T-cell (primary cell): ENCODE measurements around the gene CDC20B. TPM values are rescaled to one million over a fixed set of nuclear protein-coding genes. Genes with fewer than 3 reads are reported as not detected.

Source experiments
- ATAC-seq, 4 experiments: fragments of 200-7000 bp in 3 of 4; fragments of 150-1000 bp in 1 of 4; cut with Tn5 transposase; replicated peaks in 1 of 4; 1 replicate in 3 of 4; 2 replicates in 1 of 4; pipeline ENCODE4 v1.10.0; 2021; ENCODE audit warnings: moderate library complexity in 3 of 4, mild to moderate bottlenecking in 2 of 4, moderate number of reproducible peaks in 1 of 4
- CTCF ChIA-PET, 2 donors: fragments of 300-600 bp; sonication (Branson Sonifier 250); formaldehyde crosslinking; loops; one replicate each; lab custom pipeline; 2022; ENCODE audit warnings: antibody characterized with exemption in 2 of 2; lab: Charles Lee
- POLR2A ChIA-PET, 2 donors: fragments of 300-600 bp; sonication (Branson Sonifier 250); formaldehyde crosslinking; loops; one replicate each; lab custom pipeline; 2022; ENCODE audit warnings: antibody characterized with exemption in 2 of 2; lab: Charles Lee
- DNase-seq, 35 experiments: peaks; one replicate each; pipeline versions ENCODE4 v3.0.0 to v3.0.0-alpha.2; 2013 to 2023
- H3K27ac ChIP-seq: one replicate; pipeline ENCODE4 v1.5.1; 2013; ENCODE audit warnings: low read length
- H3K27me3 ChIP-seq, 2 experiments: replicated peaks in 1 of 2; 1 replicate in 1 of 2; 2 replicates in 1 of 2; pipeline versions ENCODE4 v1.6.1 to v1.7.0; 2013; ENCODE audit warnings: low read length in 1 of 2, mixed read lengths in 1 of 2; ENCODE audit not compliant: control insufficient read depth in 2 of 2, insufficient read depth in 2 of 2; ENCODE audit errors: extremely low read depth in 1 of 2
- H3K36me3 ChIP-seq, 2 donors: 1 replicate in 1 of 2; 2 replicates in 1 of 2; pipeline versions ENCODE4 v1.6.1 to v1.7.0; 2013; ENCODE audit warnings: low read length in 1 of 2; ENCODE audit not compliant: control insufficient read depth in 2 of 2, insufficient read depth in 1 of 2; ENCODE audit errors: extremely low read depth in 1 of 2
- H3K4me1 ChIP-seq, 2 experiments: 1 replicate in 1 of 2; 2 replicates in 1 of 2; pipeline versions ENCODE4 v1.6.1 to v1.7.0; 2013; ENCODE audit warnings: low read length in 2 of 2, mixed read lengths in 1 of 2; ENCODE audit not compliant: insufficient read depth in 2 of 2, control insufficient read depth in 1 of 2; ENCODE audit errors: extremely low read depth in 1 of 2
- H3K4me3 ChIP-seq, 2 donors: 1 replicate in 1 of 2; 2 replicates in 1 of 2; pipeline versions ENCODE4 v1.5.1 to v1.7.0; 2013; ENCODE audit warnings: mild to moderate bottlenecking in 2 of 2, low read length in 1 of 2, moderate library complexity in 1 of 2; ENCODE audit not compliant: control insufficient read depth in 1 of 2; ENCODE audit errors: extremely low read depth in 1 of 2
- H3K9me3 ChIP-seq: 2 replicates; pipeline ENCODE4 v1.7.0; 2013
- H3K27ac Mint-ChIP-seq, 2 donors: one replicate each; pipeline ENCODE4 v1.8.0; 2020 to 2021; ENCODE audit warnings: mild to moderate bottlenecking in 2 of 2, mixed read lengths in 2 of 2
- H3K27me3 Mint-ChIP-seq, 2 donors: one replicate each; pipeline ENCODE4 v1.8.0; 2021 to 2022; ENCODE audit warnings: mixed read lengths in 2 of 2
- H3K36me3 Mint-ChIP-seq: one replicate; pipeline ENCODE4 v1.8.0; 2021; ENCODE audit warnings: mixed read lengths
- H3K4me1 Mint-ChIP-seq, 3 donors: one replicate each; pipeline ENCODE4 v1.8.0; 2020 to 2022; ENCODE audit warnings: mixed read lengths in 3 of 3, mild to moderate bottlenecking in 1 of 3
- H3K4me3 Mint-ChIP-seq, 3 donors: one replicate each; pipeline ENCODE4 v1.8.0; 2020 to 2022; ENCODE audit warnings: mild to moderate bottlenecking in 3 of 3, mixed read lengths in 3 of 3, moderate library complexity in 3 of 3
- H3K9me3 Mint-ChIP-seq, 3 donors: one replicate each; pipeline ENCODE4 v1.8.0; 2020 to 2022; ENCODE audit warnings: mixed read lengths in 3 of 3
- whole genome bisulfite sequencing: methylation state at CpG from one replicate; pipeline ENCODE4 v1.1.5; 2013; ENCODE audit warnings: missing lambda C conversion rate; ENCODE audit not compliant: insufficient coverage; 5-methylcytosine and 5-hydroxymethylcytosine counted together
- total RNA-seq, 35 experiments: library from RNA in 6 of 35; stranded (reverse) in 6 of 35; fragments of 120-200 nt in 1 of 35; gene quantifications; one replicate each; pipeline versions ENCODE4 v1.2.1 to v1.2.4 and lab custom pipeline; 2013 to 2026

The CDC20B gene
- total RNA-seq, 5 donors from 2014 or later (not counting 1 experiment from before 2014, with no cell fraction given): not detected

DNA sequence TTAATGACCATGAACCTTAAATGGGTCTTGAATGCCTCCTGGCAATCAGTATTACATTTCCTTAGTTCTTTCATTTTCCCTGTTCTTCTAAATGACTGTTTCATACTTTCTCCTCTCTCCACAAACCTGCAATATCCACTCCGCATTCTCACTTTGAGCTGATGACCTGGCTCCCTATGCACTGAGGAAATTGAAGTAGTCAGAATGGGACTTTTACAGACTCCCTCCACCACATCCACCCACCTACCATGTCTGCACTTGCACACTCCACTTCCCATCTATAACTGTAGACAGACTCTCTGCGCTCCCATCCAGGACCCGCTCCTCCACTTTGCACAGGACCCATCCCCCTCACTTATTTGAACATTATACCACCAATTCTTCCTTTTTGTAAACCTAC lies 106.7 kb downstream of the CDC20B start:
- ATAC-seq (no peak), DNase-seq (no peak)
- no peaks in the 10 kb centered on the region for H3K27me3 ChIP-seq
- Mint-ChIP-seq H3K27me3 (no peaks in the 10 kb centered on the region), H3K4me1 (peaks cover 57 to 66% (median 65%) of the 10 kb centered on the region in 3 donors), H3K9me3 (no peaks in the 10 kb centered on the region), H3K36me3 (no peaks in the 10 kb centered on the region), H3K27ac (no peak overlapping the region), H3K4me3 (no peak overlapping the region)
- no peak overlapping the region for H3K27ac ChIP-seq
- ChIA-PET POLR2A (interaction anchor here in 1 of 2 donors (0.6 kb wide), 1 partner anchor 176 kb away, joined by 4 read pairs; no protein-coding TSS in a partner anchor), CTCF (no interaction called here)
- H3K9me3 ChIP-seq: no peaks in the 10 kb centered on the region
- H3K36me3 ChIP-seq: no peaks in the 10 kb centered on the region
- 95% methylated on average over 2 of the region's 3 CpGs for WGBS
- H3K4me3 ChIP-seq: no peak overlapping the region
- peaks cover 20 to 27% of the 10 kb centered on the region in 2 experiments for H3K4me1 ChIP-seq

DNA sequence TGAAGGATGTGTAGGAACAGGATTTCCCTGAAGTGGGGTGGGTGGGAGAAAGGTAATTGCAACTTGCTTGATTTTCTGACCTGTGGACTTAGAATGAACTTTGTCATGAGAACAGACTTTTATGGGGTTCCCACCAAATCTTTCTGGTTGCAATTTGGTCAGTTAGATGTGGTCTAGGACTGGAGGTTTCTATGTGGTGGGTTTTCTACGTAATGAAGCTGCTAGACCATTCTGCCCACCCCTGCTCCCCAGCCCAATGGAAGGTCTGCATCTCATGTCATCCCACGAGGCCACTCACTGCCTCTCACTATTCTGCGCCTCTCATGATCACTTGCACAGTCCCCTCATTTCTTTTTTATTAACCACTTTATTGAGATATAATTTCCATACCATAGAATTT lies 108.5 kb downstream of the CDC20B start:
- no peak overlapping the region for H3K27ac ChIP-seq
- POLR2A ChIA-PET: no interaction called here
- Mint-ChIP-seq H3K9me3 (peaks cover 0 to 4% (median 0%) of the 10 kb centered on the region in 3 donors), H3K27me3 (no peaks in the 10 kb centered on the region), H3K4me3 (no peak overlapping the region), H3K27ac (peak overlapping the region in 1 of 2 donors; percentile 84), H3K36me3 (no peaks in the 10 kb centered on the region), H3K4me1 (peaks cover 59 to 62% (median 61%) of the 10 kb centered on the region in 3 donors)
- no peaks in the 10 kb centered on the region for H3K36me3 ChIP-seq
- DNase-seq (no peak), ATAC-seq (no peak)
- CTCF ChIA-PET: no interaction called here
- H3K27me3 ChIP-seq: no peaks in the 10 kb centered on the region
- H3K4me3 ChIP-seq: no peak overlapping the region
- WGBS: 80% methylated on average over 1 of the region's 3 CpGs
- no peaks in the 10 kb centered on the region for H3K9me3 ChIP-seq
- H3K4me1 ChIP-seq: peaks cover 24 to 26% of the 10 kb centered on the region in 2 experiments

GRCh38 chr5:55063899-55064298 lies 109.1 kb downstream of the CDC20B start:
- H3K4me3 Mint-ChIP-seq: no peak overlapping the region
- Histone ChIP-seq H3K4me1 (peaks cover 24 to 26% of the 10 kb centered on the region in 2 experiments), H3K36me3 (no peaks in the 10 kb centered on the region), H3K9me3 (no peaks in the 10 kb centered on the region), H3K27ac (no peak overlapping the region), H3K27me3 (no peaks in the 10 kb centered on the region), H3K4me3 (no peak overlapping the region)
- H3K9me3 Mint-ChIP-seq: peaks cover 0 to 4% (median 0%) of the 10 kb centered on the region in 3 donors
- ChIA-PET POLR2A (no interaction called here), CTCF (no interaction called here)
- no peak for ATAC-seq
- no CpG with 5 or more reads among the region's 2 CpGs for WGBS
- DNase-seq: no peak
- H3K4me1 Mint-ChIP-seq: peaks cover 59 to 62% (median 61%) of the 10 kb centered on the region in 3 donors
- peak overlapping the region; percentile 51 to 84 for H3K27ac Mint-ChIP-seq
- H3K27me3 Mint-ChIP-seq: no peaks in the 10 kb centered on the region
- H3K36me3 Mint-ChIP-seq: no peaks in the 10 kb centered on the region

GRCh38 chr5:55063220-55063863 lies 109.6 kb downstream of the CDC20B start:
- peaks cover 59 to 64% (median 61%) of the 10 kb centered on the region in 3 donors for H3K4me1 Mint-ChIP-seq
- Histone ChIP-seq H3K4me1 (peaks cover 24 to 26% of the 10 kb centered on the region in 2 experiments), H3K36me3 (no peaks in the 10 kb centered on the region), H3K27me3 (no peaks in the 10 kb centered on the region), H3K27ac (no peak overlapping the region), H3K4me3 (no peak overlapping the region), H3K9me3 (no peaks in the 10 kb centered on the region)
- no peak for ATAC-seq
- no peaks in the 10 kb centered on the region for H3K27me3 Mint-ChIP-seq
- 33% methylated on average over 2 of the region's 5 CpGs for WGBS
- peak overlapping the region in 2 of 3 donors; percentile 72 to 76 for H3K4me3 Mint-ChIP-seq
- H3K27ac Mint-ChIP-seq: peak overlapping the region; percentile 16 to 84
- POLR2A ChIA-PET: no interaction called here
- peaks cover 0 to 4% (median 0%) of the 10 kb centered on the region in 3 donors for H3K9me3 Mint-ChIP-seq
- DNase-seq: no peak
- CTCF ChIA-PET: no interaction called here
- no peaks in the 10 kb centered on the region for H3K36me3 Mint-ChIP-seq

Other genes with a start within 250 kb of the CDC20B start
- gene ESM1, start 187.6 kb downstream of the CDC20B start, total RNA-seq: under 1 TPM in 3 of 5 donors, not detected in 2; 0.40 to 0.63 (median 0.43) TPM
- 10 to 100 TPM in 4 of 5 donors, 1 to 10 TPM in 1; 5.4 to 38.8 (median 31.0) TPM for gene GZMK, start 148.9 kb downstream of the CDC20B start, total RNA-seq
- gene GZMA, start 70.5 kb downstream of the CDC20B start, total RNA-seq: 10 to 100 TPM in 4 of 5 donors, 1 to 10 TPM in 1; 9.9 to 86.0 (median 37.2) TPM
- gene GPX8, start 13.0 kb downstream of the CDC20B start, total RNA-seq: under 1 TPM in 1 of 5 donors, not detected in 4; 0.20 TPM
- not detected for gene MCIDAS, start 54.1 kb upstream of the CDC20B start, total RNA-seq
- under 1 TPM in 1 of 5 donors, not detected in 4; 0.20 TPM for gene CCNO, start 60.4 kb upstream of the CDC20B start, total RNA-seq
- 10 to 100 TPM; 12.4 to 19.2 (median 15.4) TPM for gene DHX29, start 134.5 kb upstream of the CDC20B start, total RNA-seq
- gene MTREX, start 134.8 kb upstream of the CDC20B start, total RNA-seq: 10 to 100 TPM; 60.2 to 75.1 (median 62.0) TPM